Spleen (tissue), 7 donors: Measurements from ENCODE around the gene ZNF638.

Experiments used
- CTCF ChIP-seq, 11 experiments: fragments of 200-600 bp in 7 of 11; fragments of 450-650 bp in 4 of 11; sonication (generic) in 4 of 11; IDR thresholded peaks in 8 of 11; conservative IDR thresholded peaks in 3 of 11; 1 replicate in 7 of 11; 2 replicates in 4 of 11; pipeline versions ENCODE4 v1.4.0 to v1.8.0; 2016 to 2021; ENCODE audit warnings: antibody characterized with exemption in 11 of 11, inconsistent platforms in 4 of 11, mild to moderate bottlenecking in 1 of 11
- POLR2A ChIP-seq, 3 donors: fragments of 450-650 bp; IDR thresholded peaks; one replicate each; pipeline ENCODE4 v1.5.1; 2017; ENCODE audit warnings: antibody characterized with exemption in 3 of 3, mild to moderate bottlenecking in 1 of 3
- donor health status: DM: no; HTN: no; CAD: no; lungs with moderate emphysema.
- donor health status: DM: no; HTN: no; CAD: no.
- donor health status: DM: no; HTN: no; CAD: no.

- no peak for TF ChIP-seq CTCF (IDR thresholded peaks at IDR 0.05 in 8 of 11, conservative IDR thresholded peaks at IDR 0.05 in 3 of 11)
- TF ChIP-seq POLR2A (IDR thresholded peaks at IDR 0.05) = no peak
These were observed 4.6 kb upstream of the ZNF638 start for GRCh38 chr2:71326968-71327367.
